Esophagus squamous epithelium (tissue), 4 donors: ENCODE results near the gene SLC38A6.

ENCODE experiments used
- POLR2A ChIP-seq, 4 donors: fragments of 450-650 bp; IDR thresholded peaks; one replicate each; pipeline ENCODE4 v1.6.1; 2017; ENCODE audit warnings: antibody characterized with exemption in 4 of 4, mild to moderate bottlenecking in 4 of 4, moderate library complexity in 3 of 4
- TF ChIP-seq, protein P1 (sequence below), 6 experiments: fragments of 450-650 bp in 4 of 6; fragments of 200-600 bp in 2 of 6; sonication (generic) in 2 of 6; IDR thresholded peaks; one replicate each; pipeline ENCODE4 v1.5.1; 2016 to 2019; ENCODE audit warnings: antibody characterized with exemption in 6 of 6, mild to moderate bottlenecking in 4 of 6, moderate library complexity in 4 of 6

DNA sequence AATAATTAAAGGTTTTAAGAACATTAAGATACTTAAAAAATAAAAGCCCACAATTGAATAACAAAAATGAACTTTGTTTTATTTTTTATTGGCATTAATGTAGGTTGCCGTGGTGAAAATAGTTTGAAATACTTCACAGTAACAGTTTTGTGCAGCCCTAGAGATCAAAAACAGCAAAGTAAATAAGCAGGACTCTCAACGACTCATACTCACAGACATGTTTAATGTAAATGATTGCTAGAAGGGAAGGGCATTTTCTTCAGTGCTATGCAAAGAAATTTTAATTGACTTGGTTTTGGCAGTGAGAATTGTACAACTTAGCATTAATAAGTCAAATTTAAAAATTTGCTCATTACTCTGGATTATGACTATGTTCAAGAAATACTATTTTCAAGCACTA, 16.1 kb upstream of the SLC38A6 start:
- TF ChIP-seq, protein P1, sequence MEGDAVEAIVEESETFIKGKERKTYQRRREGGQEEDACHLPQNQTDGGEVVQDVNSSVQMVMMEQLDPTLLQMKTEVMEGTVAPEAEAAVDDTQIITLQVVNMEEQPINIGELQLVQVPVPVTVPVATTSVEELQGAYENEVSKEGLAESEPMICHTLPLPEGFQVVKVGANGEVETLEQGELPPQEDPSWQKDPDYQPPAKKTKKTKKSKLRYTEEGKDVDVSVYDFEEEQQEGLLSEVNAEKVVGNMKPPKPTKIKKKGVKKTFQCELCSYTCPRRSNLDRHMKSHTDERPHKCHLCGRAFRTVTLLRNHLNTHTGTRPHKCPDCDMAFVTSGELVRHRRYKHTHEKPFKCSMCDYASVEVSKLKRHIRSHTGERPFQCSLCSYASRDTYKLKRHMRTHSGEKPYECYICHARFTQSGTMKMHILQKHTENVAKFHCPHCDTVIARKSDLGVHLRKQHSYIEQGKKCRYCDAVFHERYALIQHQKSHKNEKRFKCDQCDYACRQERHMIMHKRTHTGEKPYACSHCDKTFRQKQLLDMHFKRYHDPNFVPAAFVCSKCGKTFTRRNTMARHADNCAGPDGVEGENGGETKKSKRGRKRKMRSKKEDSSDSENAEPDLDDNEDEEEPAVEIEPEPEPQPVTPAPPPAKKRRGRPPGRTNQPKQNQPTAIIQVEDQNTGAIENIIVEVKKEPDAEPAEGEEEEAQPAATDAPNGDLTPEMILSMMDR (IDR thresholded peaks at IDR 0.05), result no peak
- TF ChIP-seq POLR2A (IDR thresholded peaks at IDR 0.05), result no peak
